OCI-LY1 (cell line): ENCODE data around the gene HMGA1.
A peak's percentile ranks its signal among the peaks of the same experiment; 100 is the strongest.

Source experiments
- H2AFZ ChIP-seq: fragments of 200-600 bp; sonication (generic), shearing (Covaris generic); 2 replicates; pipeline ENCODE4 v1.6.0; 2014; ENCODE audit warnings: antibody characterized with exemption, mild to moderate bottlenecking, low read length
- H3F3A ChIP-seq: fragments of 200-600 bp; sonication (generic), shearing (Covaris generic); 2 replicates; pipeline ENCODE4 v1.6.0; 2014; ENCODE audit warnings: mild to moderate bottlenecking, antibody characterized with exemption, low read length, moderate library complexity; ENCODE audit not compliant: insufficient read depth
- H3K27ac ChIP-seq: fragments of 200-600 bp; sonication (generic); 2 replicates; pipeline ENCODE4 v1.5.1; 2014; ENCODE audit warnings: low read length, mixed run types, mild to moderate bottlenecking, low read depth; ENCODE audit not compliant: poor library complexity, severe bottlenecking
- H3K27me3 ChIP-seq: fragments of 200-600 bp; sonication (generic); 2 replicates; pipeline ENCODE4 v1.6.0; 2014; ENCODE audit warnings: antibody characterized with exemption, mild to moderate bottlenecking, low read length, moderate library complexity; ENCODE audit not compliant: insufficient read depth
- H3K36me3 ChIP-seq: fragments of 200-600 bp; sonication (generic); 2 replicates; pipeline ENCODE4 v1.6.1; 2014; ENCODE audit warnings: mild to moderate bottlenecking, antibody characterized with exemption, low read length, moderate library complexity, mixed read lengths; ENCODE audit not compliant: insufficient read depth
- H3K4me1 ChIP-seq: fragments of 200-600 bp; sonication (generic); 2 replicates; pipeline ENCODE4 v1.5.1; 2014; ENCODE audit warnings: mild to moderate bottlenecking, low read length, moderate library complexity; ENCODE audit not compliant: insufficient read depth, severe bottlenecking
- H3K4me2 ChIP-seq: fragments of 200-600 bp; sonication (generic), shearing (Covaris generic); 2 replicates; pipeline ENCODE4 v1.6.1; 2014; ENCODE audit warnings: low read length
- H3K4me3 ChIP-seq: fragments of 200-600 bp; sonication (generic); 2 replicates; pipeline ENCODE4 v1.5.1; 2014; ENCODE audit warnings: low read length, low read depth, mild to moderate bottlenecking, mixed read lengths; ENCODE audit not compliant: poor library complexity, severe bottlenecking
- H3K79me2 ChIP-seq: fragments of 200-600 bp; shearing (Covaris generic); 2 replicates; pipeline ENCODE4 v1.6.1; 2016; ENCODE audit warnings: mixed run types, low read length, mixed read lengths; ENCODE audit not compliant: insufficient read depth
- H3K9ac ChIP-seq: fragments of 200-600 bp; sonication (generic), shearing (Covaris generic); 2 replicates; pipeline ENCODE4 v1.6.1; 2014; ENCODE audit warnings: mild to moderate bottlenecking, low read length, mixed read lengths
- H3K9me2 ChIP-seq: fragments of 200-600 bp; sonication (generic), shearing (Covaris generic); 2 replicates; pipeline ENCODE4 v1.6.1; 2014; ENCODE audit warnings: low read depth, mild to moderate bottlenecking, low read length, mixed read lengths
- H3K9me3 ChIP-seq: fragments of 200-600 bp; shearing (Covaris generic); 2 replicates; pipeline ENCODE4 v1.6.1; 2014; ENCODE audit warnings: low read length, mixed read lengths
- H4K20me1 ChIP-seq: fragments of 200-600 bp; sonication (generic), shearing (Covaris generic); 2 replicates; pipeline ENCODE4 v1.6.0; 2016; ENCODE audit warnings: mild to moderate bottlenecking, low read length; ENCODE audit not compliant: insufficient read depth
- CTCF ChIP-seq: fragments of 200-600 bp; sonication (generic), shearing (Covaris generic); IDR thresholded peaks from 2 replicates; pipeline ENCODE4 v1.5.1; 2017; ENCODE audit warnings: mild to moderate bottlenecking, antibody characterized with exemption, low read length, moderate library complexity, mixed read lengths
- EZH2 ChIP-seq: fragments of 200-600 bp; sonication (generic), shearing (Covaris generic); IDR thresholded peaks from 2 replicates; pipeline ENCODE4 v1.8.0; 2017; ENCODE audit warnings: borderline replicate concordance, mixed run types, mild to moderate bottlenecking, antibody characterized with exemption, low read length, moderate library complexity, mixed read lengths

The HMGA1 gene

GRCh38 chr6:34226731-34227586 is 9.7 kb upstream of the HMGA1 start:
- no peak overlapping the region for H3K9ac ChIP-seq
- no peak overlapping the region for H3K4me3 ChIP-seq
- no peaks in the 10 kb centered on the region for H3F3A ChIP-seq
- H3K36me3 ChIP-seq, result no peaks in the 10 kb centered on the region
- H3K4me2 ChIP-seq, result no peak overlapping the region
- no peak overlapping the region for H3K27ac ChIP-seq
- no peaks in the 10 kb centered on the region for H3K9me3 ChIP-seq
- peaks cover 31% of the 10 kb centered on the region for H3K4me1 ChIP-seq
- no peaks in the 10 kb centered on the region for H4K20me1 ChIP-seq
- no peaks in the 10 kb centered on the region for H3K9me2 ChIP-seq
- H2AFZ ChIP-seq, result no peak overlapping the region
- H3K27me3 ChIP-seq, result no peaks in the 10 kb centered on the region
- TF ChIP-seq CTCF (peak; percentile 24), EZH2 (no peak)
- H3K79me2 ChIP-seq, result no peaks in the 10 kb centered on the region

GRCh38 chr6:34227761-34228421 is 8.8 kb upstream of the HMGA1 start:
- Histone ChIP-seq H2AFZ (no peak overlapping the region), H3K4me3 (no peak overlapping the region), H3K9ac (no peak overlapping the region)

GRCh38 chr6:34229877-34230276 is 6.8 kb upstream of the HMGA1 start:
- no peak overlapping the region for H3K4me3 ChIP-seq
- H3K9ac ChIP-seq, result no peak overlapping the region
- H3K27me3 ChIP-seq, result no peaks in the 10 kb centered on the region
- H4K20me1 ChIP-seq, result no peaks in the 10 kb centered on the region
- no peaks in the 10 kb centered on the region for H3K36me3 ChIP-seq
- H2AFZ ChIP-seq, result no peak overlapping the region
- H3F3A ChIP-seq, result no peaks in the 10 kb centered on the region; the same call in 1 of the 2 replicates
- no peaks in the 10 kb centered on the region for H3K9me3 ChIP-seq
- H3K4me1 ChIP-seq, result peaks cover 19% of the 10 kb centered on the region
- TF ChIP-seq CTCF (no peak), EZH2 (no peak)
- H3K27ac ChIP-seq, result no peak overlapping the region
- no peak overlapping the region for H3K4me2 ChIP-seq
- no peaks in the 10 kb centered on the region for H3K79me2 ChIP-seq
- no peaks in the 10 kb centered on the region for H3K9me2 ChIP-seq

More at GRCh38 chr6:34227761-34228421, 8.8 kb upstream of the HMGA1 start:
- no peak for TF ChIP-seq CTCF
- no peak for TF ChIP-seq EZH2
- Histone ChIP-seq H3K4me1 (peaks cover 30% of the 10 kb centered on the region), H3K27ac (no peak overlapping the region), H4K20me1 (no peaks in the 10 kb centered on the region), H3K4me2 (peak overlapping the region; percentile 15; the same call in 1 of the 2 replicates), H3K9me3 (no peaks in the 10 kb centered on the region), H3F3A (no peaks in the 10 kb centered on the region), H3K36me3 (no peaks in the 10 kb centered on the region), H3K27me3 (no peaks in the 10 kb centered on the region), H3K9me2 (no peaks in the 10 kb centered on the region), H3K79me2 (no peaks in the 10 kb centered on the region)
